Measurements from ENCODE around the gene TEX36.
"Not testable (repeated sequence)": the region's sequence is repeated elsewhere in the genome, so short reads cannot be mapped to it uniquely, and the experiment has no call there.

The TEX36 gene

GRCh38 chr10:125692601-125693523 is 9.9 kb upstream of the TEX36 start:
- no peak for DNase-seq (ENCODE audit: low read depth, low spot score)

- no peak for DNase-seq (ENCODE audit: low read depth, low spot score)
Observed at GRCh38 chr10:125692196-125692595, 9.2 kb upstream of the TEX36 start.

GRCh38 chr10:125691160-125691981 is 8.4 kb upstream of the TEX36 start:
- DNase-seq (ENCODE audit: low read depth, low spot score), result peak; percentile 80

GRCh38 chr10:125689955-125690569 is 7.1 kb upstream of the TEX36 start:
- no peak for DNase-seq (ENCODE audit: low read depth, low spot score)

GRCh38 chr10:125687507-125688185 is 4.7 kb upstream of the TEX36 start:
- no peak for DNase-seq (ENCODE audit: low read depth, low spot score)

- no peak for DNase-seq (ENCODE audit: low read depth, low spot score)
Observed at GRCh38 chr10:125684581-125684980, 1.6 kb upstream of the TEX36 start.

GRCh38 chr10:125683821-125684220 is 858 bp upstream of the TEX36 start:
- no peak for DNase-seq (ENCODE audit: low read depth, low spot score)

GRCh38 chr10:125679436-125679835 is 3.5 kb downstream of the TEX36 start:
- no peak for DNase-seq (ENCODE audit: low read depth, low spot score)

- no peak for DNase-seq (ENCODE audit: low read depth, low spot score)
Observed at GRCh38 chr10:125672884-125673283, 10.1 kb downstream of the TEX36 start.

GRCh38 chr10:125662584-125662983 is 20.4 kb downstream of the TEX36 start:
- DNase-seq (ENCODE audit: low read depth, low spot score), result no peak

DNA sequence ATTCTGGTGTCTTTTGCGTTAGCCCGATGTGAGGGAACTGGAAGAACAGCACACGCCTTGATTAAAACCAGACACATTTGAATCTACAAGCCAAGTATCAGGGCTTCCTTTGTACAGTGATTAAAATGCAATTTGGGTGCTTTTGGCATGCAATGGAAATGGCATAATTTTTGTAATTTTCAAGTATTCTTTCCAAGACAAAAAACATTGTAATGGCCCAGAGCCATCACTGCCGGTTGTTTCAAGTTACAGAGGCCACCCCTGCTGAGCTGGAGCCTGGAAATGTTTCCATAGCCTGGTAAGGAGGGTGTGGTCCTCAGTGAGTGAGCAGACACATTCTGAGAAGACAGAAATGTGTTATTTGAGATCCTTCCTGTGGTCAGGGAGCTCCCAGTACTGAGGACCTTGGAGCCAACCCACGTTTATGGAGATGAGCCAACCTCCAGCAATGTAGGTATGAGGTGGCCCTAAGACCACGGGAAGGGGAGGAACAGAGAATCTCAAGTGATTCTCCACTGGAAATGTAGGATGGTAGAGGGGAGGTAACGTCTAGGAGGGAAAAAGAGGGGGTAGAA is 20.9 kb downstream of the TEX36 start:
- peak; percentile 54 for DNase-seq (ENCODE audit: low read depth, low spot score)

DNA sequence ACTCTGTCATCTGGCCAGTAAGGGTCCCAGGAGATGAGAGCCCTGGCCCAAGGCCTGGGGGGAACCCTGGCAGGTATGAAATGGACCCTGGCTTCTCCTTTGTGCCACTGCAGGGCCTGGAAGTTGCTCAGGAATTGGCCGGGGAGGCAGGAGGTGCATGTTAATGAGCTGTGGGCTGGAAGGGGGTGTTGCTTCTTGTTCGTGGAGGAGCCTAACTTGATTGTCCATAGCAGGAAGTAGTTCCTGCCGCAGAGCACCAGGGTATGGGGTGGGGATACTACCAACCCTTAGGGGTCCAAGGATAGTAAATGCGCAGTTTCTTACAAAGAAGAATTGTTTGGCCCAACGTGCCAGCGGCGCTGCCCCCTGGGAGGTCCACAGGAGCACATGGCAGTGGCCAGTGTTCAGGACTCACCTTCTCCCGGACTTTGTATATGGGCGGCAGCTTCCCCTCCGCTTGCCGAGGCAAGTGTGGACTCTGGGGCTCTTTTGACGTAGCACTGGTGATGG is 21.5 kb downstream of the TEX36 start:
- DNase-seq (ENCODE audit: low read depth, low spot score), result no peak

GRCh38 chr10:125659071-125659470 is 23.9 kb downstream of the TEX36 start:
- DNase-seq (ENCODE audit: low read depth, low spot score), result no peak

- no peak for DNase-seq (ENCODE audit: low read depth, low spot score)
Observed at GRCh38 chr10:125656523-125656922, 26.4 kb downstream of the TEX36 start.

- not testable (repeated sequence) for DNase-seq (ENCODE audit: low read depth, low spot score)
Observed at GRCh38 chr10:125653113-125653512, 29.9 kb downstream of the TEX36 start.

DNA sequence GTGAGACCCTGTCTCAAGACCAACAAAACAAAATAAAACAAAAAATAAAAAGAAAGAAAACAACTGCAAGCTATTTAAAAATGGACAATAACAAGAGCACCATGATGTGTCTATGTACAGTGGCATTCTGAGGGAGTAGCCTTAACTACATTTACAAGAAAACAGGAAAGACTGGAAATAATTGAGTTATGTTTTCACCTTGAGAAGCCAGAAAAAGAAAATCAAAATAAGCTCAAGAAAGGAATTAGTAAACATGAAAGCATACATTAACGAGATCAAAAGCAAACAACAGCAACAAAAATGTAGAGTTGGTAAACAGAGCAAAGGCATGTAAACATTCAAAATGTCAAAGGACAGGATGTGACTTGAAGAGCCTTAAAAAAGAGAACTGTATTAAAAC is 36.7 kb downstream of the TEX36 start:
- DNase-seq (ENCODE audit: low read depth, low spot score), result no peak

GRCh38 chr10:125641398-125641797 is 41.6 kb downstream of the TEX36 start:
- no peak for DNase-seq (ENCODE audit: low read depth, low spot score)

DNA sequence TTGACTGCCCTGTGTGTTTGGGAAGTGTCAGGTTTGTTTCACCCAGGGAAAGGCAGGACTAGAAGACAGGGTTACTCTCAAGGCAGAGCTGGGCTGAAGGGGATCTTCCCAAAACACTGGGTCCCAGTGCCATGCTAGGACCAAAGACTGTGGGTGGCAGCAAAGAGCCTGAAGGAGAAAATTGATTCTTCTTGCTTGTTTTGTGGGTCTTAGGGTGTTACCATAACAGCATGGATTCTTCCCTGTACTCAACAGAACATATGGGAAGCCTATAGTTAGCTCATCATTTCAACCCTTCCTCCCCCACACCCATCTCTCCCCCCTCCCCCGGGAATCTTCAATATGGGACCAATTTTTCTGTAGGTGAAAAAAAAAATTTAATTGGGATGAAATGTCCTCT is 42.3 kb downstream of the TEX36 start:
- DNase-seq (ENCODE audit: low read depth, low spot score), result no peak

DNA sequence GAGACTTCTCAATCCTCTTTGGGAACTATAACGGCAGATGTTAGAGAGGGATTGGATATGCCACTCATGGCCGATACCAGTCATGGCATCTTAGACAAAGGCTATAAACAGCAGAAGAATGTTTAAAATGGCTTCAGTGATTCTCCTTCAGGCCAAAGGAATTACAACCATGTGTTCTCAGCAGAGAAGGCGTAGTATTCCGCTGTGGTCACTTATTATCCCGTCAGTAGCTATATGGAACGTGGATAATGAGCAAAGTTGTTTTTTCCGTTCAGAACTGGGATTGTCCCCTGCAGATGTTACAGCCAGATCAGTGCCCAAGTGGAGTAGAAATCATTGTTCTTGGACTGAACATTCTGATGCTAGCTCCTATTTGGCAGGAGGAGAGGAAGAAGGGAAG is 43.1 kb downstream of the TEX36 start:
- no peak for DNase-seq (ENCODE audit: low read depth, low spot score)

DNA sequence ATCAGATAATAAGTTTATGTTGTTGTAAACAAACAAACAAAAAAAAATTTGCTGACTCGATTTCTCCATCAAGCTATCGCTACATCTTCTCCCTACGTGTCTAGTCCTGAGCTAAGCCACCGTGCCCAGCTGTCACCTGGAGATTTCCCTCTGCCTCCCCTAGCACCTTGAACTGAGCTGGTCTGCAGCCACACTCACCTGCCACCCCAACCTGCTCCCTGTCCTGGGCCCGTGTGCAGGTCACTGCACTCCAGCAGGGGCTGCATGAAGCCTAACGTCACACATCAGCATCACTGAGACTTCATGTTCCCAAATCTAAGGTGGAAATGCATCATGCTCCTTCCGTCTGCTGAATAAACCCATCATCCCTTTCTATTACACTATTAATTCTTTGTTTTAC is 44.4 kb downstream of the TEX36 start:
- no peak for DNase-seq (ENCODE audit: low read depth, low spot score)

DNA sequence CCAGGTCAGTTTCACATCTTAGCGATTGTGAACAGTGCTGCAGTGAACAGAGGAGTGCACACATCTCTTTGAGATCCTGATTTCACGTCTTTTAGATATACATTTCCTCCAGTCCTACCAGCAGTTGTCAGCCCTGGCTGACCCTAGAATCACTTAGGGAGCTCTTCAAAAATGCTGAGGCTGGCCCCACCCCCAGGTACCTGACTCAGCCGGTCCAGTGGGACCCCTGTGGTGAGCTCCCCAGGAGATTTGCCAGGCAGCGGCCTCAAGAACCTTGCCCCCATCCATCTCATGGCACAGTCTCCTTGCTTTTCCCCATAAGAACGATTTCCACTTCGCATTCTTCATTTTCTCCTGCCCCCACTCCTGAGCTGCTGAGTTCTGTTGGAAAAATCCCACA is 45.5 kb downstream of the TEX36 start:
- no peak for DNase-seq (ENCODE audit: low read depth, low spot score)

Measured in astrocyte of the hippocampus (primary cell).